ENCODE results near the gene ACSS1.

Gene ACSS1

GRCh38 chr20:25078662-25079061 is 20.7 kb upstream of the ACSS1 start:
- Histone ChIP-seq H4K20me1 (ENCODE audit: control insufficient read depth, insufficient read depth, low read depth, low read length) (no peaks in the 10 kb centered on the region), H3K4me3 (ENCODE audit: low read length) (no peak overlapping the region), H3K27me3 (ENCODE audit: control insufficient read depth, low read length) (peaks cover 38% of the 10 kb centered on the region), H3K79me2 (ENCODE audit: control insufficient read depth, low read length) (no peaks in the 10 kb centered on the region), H3K4me1 (ENCODE audit: control insufficient read depth, low read length) (no peaks in the 10 kb centered on the region), H3F3A (ENCODE audit: control insufficient read depth, insufficient read depth) (no peaks in the 10 kb centered on the region), H3K9me3 (ENCODE audit: control insufficient read depth, insufficient read depth, low read length) (no peaks in the 10 kb centered on the region), H3K36me3 (ENCODE audit: control insufficient read depth, low read length) (no peaks in the 10 kb centered on the region), H3K27ac (ENCODE audit: low read depth, low read length) (no peak overlapping the region), H3K4me2 (ENCODE audit: low read length) (no peak overlapping the region), H3K9me2 (replicated peaks; ENCODE audit: control insufficient read depth, low read length) (no peaks in the 10 kb centered on the region)
- no peak for TF ChIP-seq EZH2phosphoT487 (IDR thresholded peaks at IDR 0.05; ENCODE audit: borderline replicate concordance, low read length)
- TF ChIP-seq CTCF (IDR thresholded peaks at IDR 0.05; ENCODE audit: low read depth, low read length, poor library complexity, severe bottlenecking) = no peak

GRCh38 chr20:25077610-25078169 is 19.8 kb upstream of the ACSS1 start:
- Histone ChIP-seq H4K20me1 (ENCODE audit: control insufficient read depth, insufficient read depth, low read depth, low read length) (no peaks in the 10 kb centered on the region), H3K27ac (ENCODE audit: low read depth, low read length) (no peak overlapping the region), H3K4me3 (ENCODE audit: low read length) (no peak overlapping the region), H3K9me2 (replicated peaks; ENCODE audit: control insufficient read depth, low read length) (no peaks in the 10 kb centered on the region), H3K27me3 (ENCODE audit: control insufficient read depth, low read length) (peaks cover 39% of the 10 kb centered on the region), H3K79me2 (ENCODE audit: control insufficient read depth, low read length) (no peaks in the 10 kb centered on the region), H3K9me3 (ENCODE audit: control insufficient read depth, insufficient read depth, low read length) (no peaks in the 10 kb centered on the region), H3K36me3 (ENCODE audit: control insufficient read depth, low read length) (no peaks in the 10 kb centered on the region), H3K4me1 (ENCODE audit: control insufficient read depth, low read length) (no peaks in the 10 kb centered on the region), H3F3A (ENCODE audit: control insufficient read depth, insufficient read depth) (no peaks in the 10 kb centered on the region), H3K4me2 (ENCODE audit: low read length) (no peak overlapping the region)
- TF ChIP-seq CTCF (IDR thresholded peaks at IDR 0.05; ENCODE audit: low read depth, low read length, poor library complexity, severe bottlenecking) = no peak
- no peak; the same call in 1 of the 2 replicates for TF ChIP-seq EZH2phosphoT487 (IDR thresholded peaks at IDR 0.05; ENCODE audit: borderline replicate concordance, low read length)

GRCh38 chr20:25076731-25077609 is 19.0 kb upstream of the ACSS1 start:
- Histone ChIP-seq H3F3A (ENCODE audit: control insufficient read depth, insufficient read depth) (no peaks in the 10 kb centered on the region), H3K36me3 (ENCODE audit: control insufficient read depth, low read length) (no peaks in the 10 kb centered on the region), H4K20me1 (ENCODE audit: control insufficient read depth, insufficient read depth, low read depth, low read length) (no peaks in the 10 kb centered on the region), H3K4me2 (ENCODE audit: low read length) (no peak overlapping the region), H3K4me3 (ENCODE audit: low read length) (no peak overlapping the region), H3K79me2 (ENCODE audit: control insufficient read depth, low read length) (no peaks in the 10 kb centered on the region), H3K9me3 (ENCODE audit: control insufficient read depth, insufficient read depth, low read length) (no peaks in the 10 kb centered on the region), H3K9me2 (replicated peaks; ENCODE audit: control insufficient read depth, low read length) (no peaks in the 10 kb centered on the region), H3K27ac (ENCODE audit: low read depth, low read length) (no peak overlapping the region), H3K27me3 (ENCODE audit: control insufficient read depth, low read length) (peaks cover 45% of the 10 kb centered on the region), H3K4me1 (ENCODE audit: control insufficient read depth, low read length) (no peaks in the 10 kb centered on the region)
- no peak for TF ChIP-seq EZH2phosphoT487 (IDR thresholded peaks at IDR 0.05; ENCODE audit: borderline replicate concordance, low read length)
- TF ChIP-seq CTCF (IDR thresholded peaks at IDR 0.05; ENCODE audit: low read depth, low read length, poor library complexity, severe bottlenecking) = peak; percentile 29

All from DOHH2 (cell line).